ENCODE data around the gene FAM229B. TPM values are rescaled to one million over a fixed set of nuclear protein-coding genes. Genes with fewer than 3 reads are reported as not detected.

The FAM229B gene
- total and polyA plus RNA-seq, 7 donors, result 5.8 to 17.7 (median 10.0) TPM

- Histone ChIP-seq H3K4me3 (no peak overlapping the region), H3K4me1 (no peaks in the 10 kb centered on the region), H3K9me3 (no peaks in the 10 kb centered on the region), H3K27ac (no peak overlapping the region), H3K27me3 (ENCODE audit: insufficient read depth in 3 of 3, low read length in 2 of 3) (no peaks in the 10 kb centered on the region), H3K36me3 (ENCODE audit: insufficient read depth in 1 of 2, low read depth in 1 of 2) (peaks cover 2 to 39% of the 10 kb centered on the region in 2 donors)
- no peak for DNase-seq
- whole genome bisulfite sequencing, 3 donors, result 78 to 82% (median 81%) methylated on average over 12 of the region's 12 CpGs
- TF ChIP-seq, protein P1, sequence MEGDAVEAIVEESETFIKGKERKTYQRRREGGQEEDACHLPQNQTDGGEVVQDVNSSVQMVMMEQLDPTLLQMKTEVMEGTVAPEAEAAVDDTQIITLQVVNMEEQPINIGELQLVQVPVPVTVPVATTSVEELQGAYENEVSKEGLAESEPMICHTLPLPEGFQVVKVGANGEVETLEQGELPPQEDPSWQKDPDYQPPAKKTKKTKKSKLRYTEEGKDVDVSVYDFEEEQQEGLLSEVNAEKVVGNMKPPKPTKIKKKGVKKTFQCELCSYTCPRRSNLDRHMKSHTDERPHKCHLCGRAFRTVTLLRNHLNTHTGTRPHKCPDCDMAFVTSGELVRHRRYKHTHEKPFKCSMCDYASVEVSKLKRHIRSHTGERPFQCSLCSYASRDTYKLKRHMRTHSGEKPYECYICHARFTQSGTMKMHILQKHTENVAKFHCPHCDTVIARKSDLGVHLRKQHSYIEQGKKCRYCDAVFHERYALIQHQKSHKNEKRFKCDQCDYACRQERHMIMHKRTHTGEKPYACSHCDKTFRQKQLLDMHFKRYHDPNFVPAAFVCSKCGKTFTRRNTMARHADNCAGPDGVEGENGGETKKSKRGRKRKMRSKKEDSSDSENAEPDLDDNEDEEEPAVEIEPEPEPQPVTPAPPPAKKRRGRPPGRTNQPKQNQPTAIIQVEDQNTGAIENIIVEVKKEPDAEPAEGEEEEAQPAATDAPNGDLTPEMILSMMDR (IDR thresholded peaks at IDR 0.05), result no peak
- no peak for ATAC-seq
- intact Hi-C loops (cut with DNase I), result no loop called here
These were observed 56.9 kb downstream of the FAM229B start for GRCh38 chr6:112144145-112144926.

DNA sequence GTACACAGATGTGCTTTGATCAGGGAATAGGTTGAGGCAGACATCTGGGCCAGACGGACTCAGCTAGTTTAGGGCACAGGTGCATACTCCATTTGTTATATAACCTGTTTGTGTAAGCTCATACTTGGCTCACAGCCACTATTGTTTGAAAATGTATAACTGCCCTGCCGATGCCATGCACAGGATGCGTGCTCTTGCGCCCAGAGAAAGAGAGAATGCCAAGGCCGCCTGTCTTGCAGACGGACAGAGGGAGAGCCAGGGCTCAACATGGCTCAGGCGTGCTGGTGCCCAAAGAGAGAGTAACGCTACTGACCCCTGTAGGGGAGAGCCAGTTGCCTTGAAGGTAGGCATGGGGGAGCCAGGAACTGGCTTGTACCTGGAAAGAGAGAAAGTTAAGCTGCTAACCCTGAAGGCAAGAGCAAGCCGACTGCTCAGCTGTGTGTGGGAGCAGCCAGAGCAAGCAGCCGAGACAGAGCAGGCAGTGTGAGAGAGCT is 57.7 kb downstream of the FAM229B start:
- TF ChIP-seq, protein P1 (IDR thresholded peaks at IDR 0.05), result no peak
- Histone ChIP-seq H3K27ac (no peak overlapping the region), H3K36me3 (ENCODE audit: insufficient read depth in 1 of 2, low read depth in 1 of 2) (peaks cover 2 to 31% of the 10 kb centered on the region in 2 donors), H3K4me1 (no peaks in the 10 kb centered on the region), H3K27me3 (ENCODE audit: insufficient read depth in 3 of 3, low read length in 2 of 3) (no peaks in the 10 kb centered on the region), H3K4me3 (no peak overlapping the region), H3K9me3 (no peaks in the 10 kb centered on the region)
- ATAC-seq (no peak), DNase-seq (no peak)
- 85 to 91% (median 88%) methylated on average over 10 of the region's 10 CpGs for WGBS, 3 donors
- intact Hi-C loops (cut with DNase I), result no loop called here

DNA sequence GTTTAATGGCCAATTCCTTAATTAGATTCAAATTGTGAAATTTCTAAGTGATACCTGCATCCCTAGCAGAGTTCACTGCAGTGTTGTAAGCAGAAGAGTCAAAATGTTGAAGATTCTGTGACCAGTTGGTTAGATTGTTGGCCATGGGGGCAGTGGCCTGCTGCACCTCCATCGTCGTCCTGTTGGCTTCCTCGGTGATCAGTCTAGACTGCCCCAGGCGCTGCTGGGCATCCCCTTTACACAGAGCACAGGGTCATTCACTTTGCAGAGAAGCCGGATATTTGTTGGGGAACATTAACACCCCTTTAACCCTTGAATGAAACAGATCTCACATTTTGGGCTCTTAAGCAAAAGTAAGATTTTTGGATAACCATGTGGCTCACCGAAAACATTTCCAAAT is 60.7 kb downstream of the FAM229B start:
- intact Hi-C loops (cut with DNase I), result no loop called here
- ATAC-seq, result no peak
- H3K4me1 ChIP-seq, result no peaks in the 10 kb centered on the region
- peaks cover 0 to 14% of the 10 kb centered on the region in 2 donors for H3K36me3 ChIP-seq (ENCODE audit: insufficient read depth in 1 of 2, low read depth in 1 of 2)
- 92 to 96% (median 92%) methylated on average over 6 of the region's 6 CpGs for WGBS, 3 donors
- H3K27me3 ChIP-seq (ENCODE audit: insufficient read depth in 3 of 3, low read length in 2 of 3), result no peaks in the 10 kb centered on the region
- H3K4me3 ChIP-seq, result no peak overlapping the region
- TF ChIP-seq, protein P1 (IDR thresholded peaks at IDR 0.05), result no peak
- H3K27ac ChIP-seq, result no peak overlapping the region
- DNase-seq, result no peak
- H3K9me3 ChIP-seq, result no peaks in the 10 kb centered on the region

DNA sequence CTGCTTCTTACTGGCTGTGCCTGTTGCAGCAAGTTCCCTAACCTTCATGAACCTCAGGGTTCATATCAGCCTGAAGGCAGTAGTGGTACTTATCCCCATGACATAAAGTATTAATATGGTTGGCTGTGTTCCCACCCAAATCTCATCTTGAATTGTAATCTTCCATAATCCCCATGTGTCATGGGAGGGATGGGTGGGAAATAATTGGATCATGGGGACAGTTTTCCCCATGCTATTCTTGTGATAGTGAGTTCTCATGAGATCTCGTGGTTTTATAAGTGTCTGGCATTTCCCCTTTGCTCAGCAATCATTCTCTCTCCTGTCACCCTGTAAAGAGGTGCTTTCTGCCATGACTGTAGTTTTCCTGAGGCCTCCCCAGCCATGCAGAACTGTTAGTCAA is 61.8 kb downstream of the FAM229B start:
- ATAC-seq, result no peak
- no peak overlapping the region for H3K27ac ChIP-seq
- H3K4me3 ChIP-seq, result no peak overlapping the region
- no peaks in the 10 kb centered on the region for H3K4me1 ChIP-seq
- H3K36me3 ChIP-seq (ENCODE audit: insufficient read depth in 1 of 2, low read depth in 1 of 2), result peaks cover 0 to 4% of the 10 kb centered on the region in 2 donors
- no peaks in the 10 kb centered on the region for H3K9me3 ChIP-seq
- WGBS, 3 donors, result 28 to 69% (median 60%) methylated on average over 1 of the region's 1 CpG
- no peaks in the 10 kb centered on the region for H3K27me3 ChIP-seq (ENCODE audit: insufficient read depth in 3 of 3, low read length in 2 of 3)
- TF ChIP-seq, protein P1 (IDR thresholded peaks at IDR 0.05), result no peak
- no peak for DNase-seq
- intact Hi-C loops (cut with DNase I), result no loop called here

Measured in psoas muscle (tissue), 8 donors.